Natural killer cell (primary cell): Measurements from ENCODE around the gene SCYGR1. TPM values are rescaled to one million over a fixed set of nuclear protein-coding genes. Genes with fewer than 3 reads are reported as not detected.
"Not testable (repeated sequence)": the region's sequence is repeated elsewhere in the genome, so short reads cannot be mapped to it uniquely, and the experiment has no call there.

Source experiments
- ATAC-seq, 3 donors: fragments of 150-1000 bp in 2 of 3; fragments of 200-7000 bp in 1 of 3; cut with Tn5 transposase; 1 replicate in 1 of 3; 2 replicates in 2 of 3; pipeline ENCODE4 v1.10.0; 2021; ENCODE audit warnings: mild to moderate bottlenecking in 2 of 3, moderate library complexity in 2 of 3
- DNase-seq, 2 donors: peaks; one replicate each; pipeline versions ENCODE4 v3.0.0 to v3.0.0-alpha.2; 2013 to 2021; ENCODE audit warnings: mixed read lengths in 1 of 2
- H3K27ac ChIP-seq: one replicate; pipeline ENCODE4 v1.5.1; 2013; ENCODE audit warnings: mild to moderate bottlenecking, low read length
- H3K27me3 ChIP-seq: one replicate; pipeline ENCODE4 v1.6.1; 2013; ENCODE audit warnings: low read length; ENCODE audit not compliant: control insufficient read depth, insufficient read depth
- H3K36me3 ChIP-seq: one replicate; pipeline ENCODE4 v1.6.1; 2013; ENCODE audit warnings: low read length; ENCODE audit not compliant: control insufficient read depth, insufficient read depth
- H3K4me1 ChIP-seq: one replicate; pipeline ENCODE4 v1.6.1; 2013; ENCODE audit warnings: low read length; ENCODE audit not compliant: control insufficient read depth, insufficient read depth
- H3K4me3 ChIP-seq: one replicate; pipeline ENCODE4 v1.5.1; 2013; ENCODE audit warnings: low read length
- H3K9me3 ChIP-seq: one replicate; pipeline ENCODE4 v1.6.1; 2013; ENCODE audit warnings: low read length; ENCODE audit not compliant: control insufficient read depth, insufficient read depth
- H3K27ac Mint-ChIP-seq, 2 donors: one replicate each; pipeline ENCODE4 v1.8.0; 2022; ENCODE audit warnings: mild to moderate bottlenecking in 2 of 2, mixed read lengths in 2 of 2, moderate library complexity in 1 of 2
- H3K27me3 Mint-ChIP-seq, 2 donors: one replicate each; pipeline ENCODE4 v1.8.0; 2022; ENCODE audit warnings: low read depth in 2 of 2, mixed read lengths in 2 of 2
- H3K36me3 Mint-ChIP-seq: one replicate; pipeline ENCODE4 v1.8.0; 2022; ENCODE audit warnings: mixed read lengths
- H3K4me1 Mint-ChIP-seq, 2 donors: one replicate each; pipeline ENCODE4 v1.8.0; 2022; ENCODE audit warnings: mixed read lengths in 2 of 2
- H3K4me3 Mint-ChIP-seq: one replicate; pipeline ENCODE4 v1.8.0; 2022; ENCODE audit warnings: mild to moderate bottlenecking, moderate library complexity, mixed read lengths
- H3K9me3 Mint-ChIP-seq, 2 donors: one replicate each; pipeline ENCODE4 v1.8.0; 2022; ENCODE audit warnings: mixed read lengths in 2 of 2
- WGBS: methylation state at CpG from one replicate; pipeline ENCODE4 v1.1.7; 2013; ENCODE audit warnings: missing lambda C conversion rate; ENCODE audit not compliant: insufficient coverage; 5-methylcytosine and 5-hydroxymethylcytosine counted together
- intact Hi-C: fragments of 100-400 bp; cut with micrococcal nuclease; formaldehyde crosslinking; loops from one replicate; pipeline ENCODE4 v1.14.2; 2022
- total RNA-seq, 4 donors: library from RNA; stranded (reverse); fragments of 120-200 nt in 1 of 4; gene quantifications; one replicate each; pipeline versions ENCODE4 v1.2.3 to v1.2.4, GENCODE V29; 2013 to 2022
- TF ChIP-seq, protein P1 (sequence below): fragments of 200-600 bp; IDR thresholded peaks from one replicate; pipeline ENCODE4 v1.8.0; 2022; ENCODE audit warnings: antibody characterized with exemption

Gene SCYGR1
- total RNA-seq, 3 donors from 2014 or later (not counting 1 experiment from before 2014, with no cell fraction given): not detected

- Histone ChIP-seq H3K4me1 (no peaks in the 10 kb centered on the region), H3K9me3 (no peaks in the 10 kb centered on the region), H3K27me3 (no peaks in the 10 kb centered on the region), H3K36me3 (no peaks in the 10 kb centered on the region), H3K27ac (no peak overlapping the region), H3K4me3 (no peak overlapping the region)
- no peaks in the 10 kb centered on the region for H3K4me1 Mint-ChIP-seq
- 88% methylated on average over 9 of the region's 11 CpGs for WGBS
- peaks cover under 1 to 5% of the 10 kb centered on the region in 2 donors for H3K27me3 Mint-ChIP-seq
- intact Hi-C loops: loop anchor here (10.0 kb wide), 1 partner anchor 398 kb away; no protein-coding TSS in a partner anchor
- DNase-seq (no peak), ATAC-seq (no peak)
- H3K4me3 Mint-ChIP-seq: no peak overlapping the region
- no peaks in the 10 kb centered on the region for H3K36me3 Mint-ChIP-seq
- H3K27ac Mint-ChIP-seq: no peak overlapping the region
- TF ChIP-seq, protein P1, sequence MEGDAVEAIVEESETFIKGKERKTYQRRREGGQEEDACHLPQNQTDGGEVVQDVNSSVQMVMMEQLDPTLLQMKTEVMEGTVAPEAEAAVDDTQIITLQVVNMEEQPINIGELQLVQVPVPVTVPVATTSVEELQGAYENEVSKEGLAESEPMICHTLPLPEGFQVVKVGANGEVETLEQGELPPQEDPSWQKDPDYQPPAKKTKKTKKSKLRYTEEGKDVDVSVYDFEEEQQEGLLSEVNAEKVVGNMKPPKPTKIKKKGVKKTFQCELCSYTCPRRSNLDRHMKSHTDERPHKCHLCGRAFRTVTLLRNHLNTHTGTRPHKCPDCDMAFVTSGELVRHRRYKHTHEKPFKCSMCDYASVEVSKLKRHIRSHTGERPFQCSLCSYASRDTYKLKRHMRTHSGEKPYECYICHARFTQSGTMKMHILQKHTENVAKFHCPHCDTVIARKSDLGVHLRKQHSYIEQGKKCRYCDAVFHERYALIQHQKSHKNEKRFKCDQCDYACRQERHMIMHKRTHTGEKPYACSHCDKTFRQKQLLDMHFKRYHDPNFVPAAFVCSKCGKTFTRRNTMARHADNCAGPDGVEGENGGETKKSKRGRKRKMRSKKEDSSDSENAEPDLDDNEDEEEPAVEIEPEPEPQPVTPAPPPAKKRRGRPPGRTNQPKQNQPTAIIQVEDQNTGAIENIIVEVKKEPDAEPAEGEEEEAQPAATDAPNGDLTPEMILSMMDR: no peak
- H3K9me3 Mint-ChIP-seq: no peaks in the 10 kb centered on the region
These were observed 20.9 kb downstream of the SCYGR1 start for GRCh38 chr2:227366769-227367426.

- no peaks in the 10 kb centered on the region for H3K9me3 ChIP-seq
- 100% methylated on average over 3 of the region's 3 CpGs for WGBS
- no peaks in the 10 kb centered on the region for H3K27me3 Mint-ChIP-seq
- H3K36me3 ChIP-seq: peaks cover 3% of the 10 kb centered on the region
- no peak overlapping the region for H3K27ac ChIP-seq
- no peaks in the 10 kb centered on the region for H3K4me1 Mint-ChIP-seq
- ATAC-seq: no peak
- no peak overlapping the region for H3K4me3 Mint-ChIP-seq
- no peaks in the 10 kb centered on the region for H3K9me3 Mint-ChIP-seq
- H3K4me3 ChIP-seq: no peak overlapping the region
- DNase-seq: no peak
- intact Hi-C loops: loop anchor here (10.0 kb wide), 1 partner anchor 399 kb away; no protein-coding TSS in a partner anchor
- H3K36me3 Mint-ChIP-seq: no peaks in the 10 kb centered on the region
- H3K27me3 ChIP-seq: no peaks in the 10 kb centered on the region
- H3K4me1 ChIP-seq: no peaks in the 10 kb centered on the region
- H3K27ac Mint-ChIP-seq: no peak overlapping the region
- TF ChIP-seq, protein P1: no peak
These were observed 21.9 kb downstream of the SCYGR1 start for GRCh38 chr2:227365833-227366232.

DNA sequence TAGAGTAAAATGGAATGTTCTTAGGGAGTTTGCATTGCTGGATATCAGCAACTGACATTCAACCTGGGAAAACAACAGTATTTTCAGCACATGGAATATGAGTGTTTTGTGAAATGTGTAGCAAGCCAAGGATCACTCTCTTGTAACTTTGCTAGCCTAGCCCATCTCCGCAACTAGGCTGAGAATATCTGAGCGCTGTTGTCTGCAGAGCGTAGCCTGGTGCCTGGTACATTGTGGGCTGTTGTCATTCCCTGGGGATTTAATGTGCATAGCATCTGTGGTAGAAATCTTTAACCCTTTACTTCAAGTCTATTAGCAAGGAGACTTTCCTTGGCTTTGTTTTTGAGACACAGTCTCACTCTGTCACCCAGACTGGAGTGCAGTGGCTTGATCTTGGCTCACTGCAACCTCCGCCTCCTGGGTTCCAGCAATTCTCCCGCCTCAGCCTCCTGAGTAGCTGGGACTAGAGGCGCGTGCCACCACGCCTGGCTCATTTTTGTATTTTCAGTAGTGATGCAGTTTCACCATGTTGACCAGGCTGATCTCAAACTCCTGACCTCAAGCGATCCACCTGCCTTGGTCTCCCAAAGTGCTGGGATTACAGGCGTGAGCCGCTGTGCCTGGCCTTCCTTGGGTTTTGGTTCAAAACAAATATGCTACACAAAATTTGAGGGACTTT lies 23.0 kb downstream of the SCYGR1 start:
- not testable (repeated sequence) for H3K9me3 ChIP-seq, H3K27me3 ChIP-seq, DNase-seq, H3K4me3 Mint-ChIP-seq, H3K4me1 ChIP-seq, H3K4me3 ChIP-seq, H3K27ac Mint-ChIP-seq, H3K4me1 Mint-ChIP-seq, H3K27ac ChIP-seq, H3K36me3 Mint-ChIP-seq, ATAC-seq, H3K27me3 Mint-ChIP-seq, H3K9me3 Mint-ChIP-seq
- intact Hi-C loops: loop anchor here (10.0 kb wide), 1 partner anchor 400 kb away; no protein-coding TSS in a partner anchor
- peaks cover 11% of the 10 kb centered on the region for H3K36me3 ChIP-seq
- WGBS: 95% methylated on average over 10 of the region's 11 CpGs

DNA sequence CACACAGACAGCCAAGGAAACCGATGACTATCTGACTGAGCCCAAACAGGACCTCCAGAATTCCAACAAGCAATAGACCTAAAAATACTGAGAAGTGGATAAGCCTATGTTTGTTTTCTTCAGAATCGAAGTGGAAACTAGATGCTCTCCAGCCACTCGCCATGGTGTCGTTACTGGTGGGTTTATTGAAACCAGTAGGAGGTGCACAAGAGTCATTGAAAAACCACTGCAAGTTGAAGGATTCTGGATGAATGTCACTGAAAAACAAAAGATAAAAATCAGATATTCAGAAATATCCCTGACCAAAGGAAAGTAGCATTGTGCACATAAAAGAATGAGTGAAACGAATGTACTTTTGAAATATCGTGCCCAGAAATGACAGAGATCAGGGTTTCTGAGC lies 24.0 kb downstream of the SCYGR1 start:
- WGBS: 89% methylated on average over 6 of the region's 6 CpGs
- Histone ChIP-seq H3K36me3 (peaks cover 19% of the 10 kb centered on the region), H3K4me3 (no peak overlapping the region), H3K9me3 (no peaks in the 10 kb centered on the region), H3K4me1 (no peaks in the 10 kb centered on the region), H3K27me3 (no peaks in the 10 kb centered on the region), H3K27ac (no peak overlapping the region)
- Mint-ChIP-seq H3K9me3 (no peaks in the 10 kb centered on the region), H3K4me3 (no peak overlapping the region), H3K27me3 (no peaks in the 10 kb centered on the region), H3K27ac (no peak overlapping the region), H3K36me3 (no peaks in the 10 kb centered on the region), H3K4me1 (no peaks in the 10 kb centered on the region)
- TF ChIP-seq, protein P1: no peak
- no peak for ATAC-seq
- intact Hi-C loops: loop anchor here (10.0 kb wide), 1 partner anchor 401 kb away; no protein-coding TSS in a partner anchor
- DNase-seq: peak in 1 of 2 donors; percentile 46
